Activated CD8-positive, alpha-beta memory T cell treated with anti-CD3 and anti-CD28 coated beads, Interleukin-2, amount 50 U/mL, for 4 hours (primary cell): ENCODE results near the gene FSIP1.

Experiments
- DNase-seq: peaks from one replicate; pipeline ENCODE4 v3.0.0-alpha.2; 2020

The FSIP1 gene

DNA sequence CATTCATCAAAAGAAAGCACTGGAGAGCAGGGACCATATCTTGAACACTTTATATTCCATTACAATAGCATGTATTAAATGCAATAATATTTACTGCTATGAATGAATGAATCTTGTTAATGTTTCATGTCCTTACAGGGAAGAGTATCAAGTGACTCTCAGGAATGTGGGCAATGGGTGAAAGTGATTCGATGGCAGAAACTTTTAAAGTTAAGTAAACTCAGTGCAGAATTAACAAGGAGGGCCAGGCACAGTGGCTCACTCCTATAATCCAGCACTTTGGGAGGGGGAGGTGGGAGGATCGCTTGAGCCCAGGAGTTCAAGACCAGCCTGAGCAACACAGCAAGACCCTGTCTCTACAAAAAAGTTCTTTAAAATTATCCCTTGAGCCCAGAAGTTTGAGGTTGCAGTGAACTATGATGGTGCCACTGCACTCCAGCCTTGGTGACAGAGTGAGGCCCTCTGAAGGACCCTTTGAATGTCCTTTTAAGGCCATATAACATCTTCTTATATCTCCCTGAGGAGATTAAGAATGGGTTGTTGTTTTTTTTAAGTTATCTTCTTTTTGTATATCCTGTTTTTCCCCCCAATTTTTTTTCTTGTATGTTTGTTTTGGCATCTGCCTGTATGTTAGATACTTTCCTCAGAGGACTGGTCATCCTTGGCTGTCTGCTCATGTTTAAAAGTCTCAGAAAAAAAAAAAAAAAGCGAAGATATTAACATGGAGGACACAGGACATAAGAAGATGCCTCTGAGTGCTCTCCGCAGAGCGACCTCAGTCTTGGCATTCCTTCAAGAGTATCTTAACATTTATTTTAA lies 9.6 kb upstream of the FSIP1 start:
- no peak for DNase-seq

DNA sequence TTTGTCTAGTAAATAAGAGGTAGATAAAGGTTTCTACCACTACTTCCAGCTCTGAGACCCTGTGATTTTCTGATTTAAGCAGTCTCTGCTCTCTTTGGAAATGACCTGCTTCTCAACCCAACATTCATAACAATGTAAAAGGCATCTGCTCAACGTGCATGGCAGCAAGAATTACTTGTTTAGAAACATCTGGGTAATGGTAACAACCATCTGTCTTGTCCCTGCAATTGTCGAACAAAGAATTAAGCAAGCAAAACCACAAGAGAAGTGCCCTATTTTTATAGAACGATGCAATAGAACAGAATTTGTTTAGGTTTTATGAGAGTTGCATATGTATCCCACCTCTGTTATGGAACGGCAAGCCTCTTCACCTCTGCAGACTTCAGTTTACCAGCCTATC lies 7.1 kb upstream of the FSIP1 start:
- no peak for DNase-seq

DNA sequence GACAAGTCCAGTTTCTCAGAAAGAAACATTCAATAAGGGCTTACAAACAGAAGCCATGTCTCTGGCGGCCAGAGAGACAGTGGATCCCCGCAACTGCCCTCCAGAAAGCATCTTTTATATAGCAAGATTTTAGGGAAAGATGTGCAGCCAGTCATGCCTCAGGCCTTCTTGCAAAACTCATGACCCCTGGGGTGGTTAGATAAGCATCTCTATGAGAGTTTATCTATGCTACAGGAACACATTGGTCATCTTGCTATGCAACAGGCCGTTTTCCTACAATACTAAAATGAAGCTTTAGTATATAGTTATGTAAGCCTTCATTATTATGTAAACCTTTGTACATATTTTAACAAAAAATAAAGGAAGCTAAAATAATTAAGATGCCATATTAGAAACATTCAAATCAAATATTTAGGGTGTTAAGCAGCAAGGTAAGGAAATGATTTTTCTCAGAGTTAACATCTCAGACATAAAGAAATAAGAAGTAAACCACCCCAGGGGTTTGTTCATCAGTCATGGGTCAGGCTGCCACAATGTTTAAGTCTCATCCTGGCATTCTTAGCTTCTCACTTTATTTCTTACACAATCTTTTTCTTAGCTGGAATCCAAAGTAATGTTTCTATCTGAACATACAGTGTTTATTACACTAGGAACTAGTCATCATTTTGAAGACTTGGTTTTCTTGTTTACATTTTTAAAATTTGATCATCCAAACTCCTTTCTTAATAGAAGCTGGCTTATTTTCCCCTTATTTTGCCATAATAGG lies 6.3 kb upstream of the FSIP1 start:
- no peak for DNase-seq

DNA sequence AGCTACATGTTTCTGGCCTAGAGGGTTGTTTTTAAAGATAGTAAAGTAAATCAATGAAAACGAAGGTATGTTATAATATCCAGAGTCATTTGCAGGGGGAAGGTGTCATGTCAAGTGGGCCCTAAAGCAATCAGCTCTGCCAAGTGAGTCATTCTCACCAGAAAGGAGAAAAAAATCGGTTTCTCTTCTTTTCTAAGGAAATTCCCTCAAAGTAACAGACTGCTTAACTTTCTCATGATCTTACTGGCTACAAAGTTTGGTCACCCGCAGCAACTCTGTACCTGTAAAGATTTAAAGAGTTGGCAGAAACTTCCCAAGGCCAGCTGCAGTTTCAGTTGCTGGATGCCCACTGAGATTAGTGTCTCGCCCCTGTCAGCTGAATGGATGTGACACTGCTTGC lies 5.5 kb upstream of the FSIP1 start:
- no peak for DNase-seq

DNA sequence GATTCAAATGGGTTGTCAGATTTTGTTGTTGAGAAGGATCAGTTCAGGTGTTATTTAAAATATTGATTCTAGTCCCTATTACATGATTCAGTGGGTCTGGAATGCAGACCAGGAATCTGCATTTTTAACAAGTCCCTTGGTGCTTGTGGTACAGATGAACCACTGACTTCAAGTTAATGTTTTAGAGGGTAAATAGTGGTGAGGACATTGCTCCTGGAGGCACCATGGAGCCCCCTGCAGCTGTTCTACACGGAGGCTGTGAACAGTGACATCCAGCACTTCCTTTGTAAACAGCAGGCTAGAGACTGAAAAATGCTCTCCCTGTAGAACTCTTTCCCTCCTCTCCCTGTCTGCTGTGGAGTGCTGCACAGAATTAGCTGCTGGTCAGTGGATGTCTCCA lies 4.8 kb upstream of the FSIP1 start:
- no peak for DNase-seq

DNA sequence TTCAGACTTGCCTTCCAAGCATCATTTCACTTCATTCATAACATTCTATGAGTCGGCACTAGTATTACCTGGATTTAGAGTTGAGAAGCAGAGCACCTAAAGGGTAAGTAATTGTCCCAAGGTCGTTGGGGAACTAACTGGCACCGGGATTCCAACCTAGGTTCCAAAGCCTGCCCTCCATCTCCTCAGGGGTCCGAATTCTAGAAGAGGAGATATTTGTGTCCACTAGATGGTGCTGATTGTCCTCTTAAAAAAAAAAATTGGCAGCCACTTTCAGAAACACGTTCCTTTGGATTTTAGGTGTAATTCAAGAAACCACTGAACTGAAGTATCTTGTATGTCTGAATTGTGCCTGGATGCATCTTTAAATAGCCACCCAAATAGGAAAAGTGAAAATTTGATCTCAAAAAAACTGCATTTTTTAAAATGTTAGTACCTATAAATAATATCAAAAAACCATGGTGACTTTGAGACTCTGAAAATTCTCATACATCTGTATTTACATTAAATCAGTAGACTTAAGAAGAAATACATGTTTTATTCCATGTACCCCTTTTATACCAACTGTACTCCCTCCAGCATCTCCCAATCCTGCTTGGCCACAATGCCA lies 3.9 kb upstream of the FSIP1 start:
- DNase-seq = no peak

DNA sequence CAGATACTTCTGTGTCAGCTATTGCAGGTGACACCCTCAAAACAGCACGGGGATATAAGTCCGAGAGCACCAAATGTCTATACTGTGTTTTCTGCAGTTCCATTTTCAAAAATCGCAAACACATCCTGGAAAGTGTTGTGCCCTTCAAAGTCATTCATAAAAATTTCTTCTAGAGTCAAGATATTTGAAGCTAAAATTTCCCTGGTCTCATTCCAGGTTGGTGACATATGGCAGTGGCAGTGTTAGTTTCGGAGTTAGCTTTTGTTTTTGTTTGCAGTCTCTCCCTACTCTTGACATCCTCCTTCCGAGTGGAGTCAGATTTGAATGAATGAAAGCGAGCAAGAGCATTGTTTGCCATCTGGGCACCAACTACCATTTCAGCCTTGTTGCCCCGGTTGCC lies 3.2 kb upstream of the FSIP1 start:
- DNase-seq = no peak

DNA sequence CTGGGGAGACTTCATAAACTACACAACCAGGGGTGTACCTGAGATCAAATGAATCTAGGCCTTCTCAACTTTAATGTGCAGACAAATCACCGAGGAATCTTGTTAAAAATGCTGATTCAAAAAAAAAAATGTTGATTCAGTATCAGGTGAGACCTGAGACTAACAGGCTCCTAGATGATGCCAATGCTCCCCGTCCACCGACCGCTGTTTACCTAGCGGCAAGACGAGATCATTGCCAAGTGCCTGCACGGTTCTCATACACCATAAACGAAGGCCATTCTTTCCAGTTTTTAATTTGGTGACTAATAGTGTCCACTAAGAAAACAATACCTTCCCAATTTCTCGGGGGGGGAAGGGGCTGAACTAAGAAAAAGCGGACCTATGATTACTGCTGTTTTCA lies 2.5 kb upstream of the FSIP1 start:
- DNase-seq = no peak

DNA sequence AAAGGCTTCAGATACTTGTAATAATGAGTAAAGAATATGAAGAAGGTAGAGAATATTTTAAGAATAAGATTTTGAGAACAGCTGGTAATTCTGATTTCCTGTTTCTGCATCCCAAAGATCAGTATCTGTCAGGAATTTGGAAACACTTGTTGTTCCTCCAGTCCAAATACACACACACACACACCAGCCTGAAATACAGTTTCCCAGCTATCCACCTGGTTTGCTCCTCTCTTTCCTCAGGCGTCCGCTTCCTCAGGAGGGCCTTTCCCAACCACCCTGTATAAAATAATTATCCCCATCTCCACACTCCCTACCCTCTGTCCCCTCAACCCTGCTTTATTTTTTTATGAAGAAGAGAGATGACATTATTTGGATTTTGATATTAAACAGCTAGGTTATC lies 2.0 kb upstream of the FSIP1 start:
- no peak for DNase-seq

DNA sequence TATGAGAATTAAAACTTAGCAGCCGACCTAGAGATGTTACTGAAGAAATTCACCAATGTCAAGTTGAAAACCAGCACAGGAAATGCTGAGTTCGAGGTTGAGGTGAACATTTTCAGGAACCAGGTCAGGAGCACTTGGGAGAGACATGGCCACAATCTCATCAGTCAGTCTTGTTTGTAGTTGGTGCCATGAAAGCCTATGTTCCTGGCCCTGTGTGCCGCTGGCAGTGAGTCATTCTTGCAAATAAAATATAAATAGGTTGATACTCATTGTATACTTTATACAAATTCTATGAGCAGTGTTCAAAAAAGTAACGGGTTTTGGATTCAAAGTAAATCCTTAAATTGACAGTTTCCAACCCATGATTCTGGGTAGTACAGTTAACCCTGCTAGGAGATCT lies 1.5 kb upstream of the FSIP1 start:
- DNase-seq = no peak

DNA sequence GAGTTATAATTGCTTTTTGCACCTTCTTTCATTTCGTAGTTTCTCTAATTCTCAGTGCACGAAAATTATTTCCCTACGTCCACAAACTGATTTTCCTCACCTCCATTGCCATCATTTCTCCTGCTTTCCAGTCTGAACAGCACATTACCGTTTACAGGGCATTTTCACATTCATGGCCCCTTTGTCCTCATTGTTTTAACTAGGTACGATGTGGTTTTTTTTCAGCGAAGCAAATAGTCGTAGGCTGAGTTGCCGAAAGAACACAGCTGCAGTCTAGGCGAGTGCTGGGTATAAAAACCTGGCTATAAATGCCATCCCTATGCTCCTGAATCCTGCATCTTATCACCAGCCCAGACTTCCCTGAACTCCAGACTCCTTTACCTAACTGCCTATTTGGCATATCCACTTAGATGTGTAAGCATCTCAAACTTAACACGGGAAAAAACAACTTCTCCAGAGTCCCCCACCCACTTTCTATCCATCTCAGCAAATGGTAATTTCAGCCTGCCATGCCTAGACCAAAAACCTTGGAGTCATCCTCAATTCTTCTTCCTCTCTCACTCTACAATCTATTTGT lies 691 bp upstream of the FSIP1 start:
- DNase-seq = no peak

DNA sequence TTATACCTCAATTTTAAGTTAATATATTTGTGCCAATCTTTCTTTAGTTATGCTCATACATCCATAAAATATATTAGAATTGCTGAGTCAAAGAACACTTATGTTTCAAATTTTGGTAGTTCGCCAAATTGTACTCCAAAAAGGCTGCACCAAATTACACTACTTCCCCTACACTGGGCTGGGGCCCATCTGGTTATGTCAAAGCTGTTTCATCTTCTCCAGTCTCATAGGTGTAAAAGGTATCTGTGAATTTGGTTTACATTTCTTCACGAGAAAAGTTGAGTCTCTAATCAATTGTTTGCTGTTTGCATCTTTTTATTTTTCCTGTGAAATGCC lies 706 bp downstream of the FSIP1 start:
- DNase-seq = no peak

DNA sequence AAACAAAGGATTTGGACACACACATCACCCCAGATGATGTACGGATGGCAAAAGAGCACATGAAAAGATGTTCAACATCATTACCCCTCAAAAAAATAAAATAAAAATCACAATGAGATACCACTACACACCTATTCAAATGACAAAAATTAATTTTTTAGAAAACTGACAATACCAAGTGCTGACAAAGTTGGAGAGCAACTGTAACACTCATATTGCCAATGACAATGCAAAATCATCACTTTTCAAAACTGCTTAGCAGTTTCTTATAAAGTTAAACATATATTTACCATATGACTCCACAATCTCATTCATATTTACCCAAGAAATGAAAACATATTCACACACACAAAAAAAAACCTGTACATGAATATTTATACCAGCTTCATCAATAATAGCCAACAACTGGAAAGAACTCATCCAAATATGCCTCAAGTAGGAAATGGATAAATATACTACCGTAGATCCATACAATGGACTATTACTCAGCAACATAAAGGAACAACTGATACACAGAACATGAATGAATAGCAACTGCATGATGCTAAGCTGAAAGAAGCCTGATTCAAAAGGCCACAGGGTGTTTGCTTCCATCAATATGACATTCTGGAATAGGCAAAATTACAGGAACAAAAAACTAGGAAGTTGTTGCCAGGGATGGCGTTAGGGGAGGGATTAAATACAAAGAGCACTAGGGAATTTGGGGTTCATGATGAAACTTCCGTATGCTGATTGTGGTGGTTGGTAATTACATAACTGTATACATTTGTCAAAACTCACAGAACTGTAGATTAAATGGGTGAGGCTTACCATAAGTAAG lies 1.3 kb downstream of the FSIP1 start:
- DNase-seq = no peak

DNA sequence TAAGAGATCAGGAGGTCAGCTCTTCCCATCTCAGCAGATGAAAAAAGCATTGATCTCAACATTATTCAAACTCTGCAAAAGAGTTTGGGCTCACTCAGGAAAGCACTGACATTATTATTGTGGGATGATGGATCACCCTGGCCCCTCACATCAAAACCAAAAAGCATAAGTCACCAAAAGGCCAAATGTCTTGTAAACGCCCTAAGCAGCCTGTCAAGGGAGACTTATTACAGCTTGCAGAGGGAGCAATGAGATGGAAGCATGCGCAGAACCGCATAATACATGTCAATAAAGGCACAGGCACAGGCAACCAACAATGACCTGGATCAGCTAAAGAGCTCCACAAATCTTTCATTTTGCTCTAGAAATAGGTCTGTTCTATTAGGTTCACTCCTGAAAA lies 4.6 kb downstream of the FSIP1 start:
- no peak for DNase-seq

DNA sequence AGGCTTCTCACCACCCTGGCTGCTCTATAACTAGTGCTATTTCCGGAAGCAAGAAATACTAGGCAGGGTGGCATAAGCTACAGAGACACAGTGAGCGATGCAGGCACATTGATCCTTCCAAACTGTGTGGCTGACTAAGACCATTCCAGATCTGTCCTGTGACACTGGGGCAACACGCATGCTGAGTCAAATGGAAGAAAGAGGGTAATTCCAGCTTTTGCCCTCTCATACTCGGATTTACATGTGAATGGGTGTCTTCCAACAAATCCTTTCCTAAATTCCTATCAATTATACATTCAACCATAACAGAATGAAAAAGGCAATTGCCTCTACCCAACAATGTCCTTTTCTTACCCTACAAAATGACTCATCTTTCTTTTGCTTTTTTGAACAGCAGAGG lies 5.1 kb downstream of the FSIP1 start:
- no peak for DNase-seq

DNA sequence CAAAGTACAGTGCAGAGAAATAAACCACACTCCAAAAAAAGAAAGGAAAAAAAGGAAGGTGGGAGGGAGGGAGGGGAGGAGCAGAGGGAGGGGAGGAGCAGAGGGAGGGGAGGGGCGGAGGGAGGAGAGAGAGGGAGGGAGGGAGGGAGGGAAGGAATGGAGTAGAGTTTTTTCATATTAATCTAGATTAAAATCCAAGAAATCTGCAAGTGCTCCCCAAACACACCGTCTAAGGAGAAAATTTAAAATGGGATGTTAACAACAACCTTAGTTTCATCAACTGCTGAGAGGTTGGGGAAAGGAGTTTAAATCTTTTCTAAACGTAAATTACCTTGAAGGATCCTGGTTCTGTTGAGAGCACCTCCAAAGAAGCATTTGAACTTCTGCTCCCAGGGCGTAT lies 6.6 kb downstream of the FSIP1 start:
- DNase-seq = no peak

DNA sequence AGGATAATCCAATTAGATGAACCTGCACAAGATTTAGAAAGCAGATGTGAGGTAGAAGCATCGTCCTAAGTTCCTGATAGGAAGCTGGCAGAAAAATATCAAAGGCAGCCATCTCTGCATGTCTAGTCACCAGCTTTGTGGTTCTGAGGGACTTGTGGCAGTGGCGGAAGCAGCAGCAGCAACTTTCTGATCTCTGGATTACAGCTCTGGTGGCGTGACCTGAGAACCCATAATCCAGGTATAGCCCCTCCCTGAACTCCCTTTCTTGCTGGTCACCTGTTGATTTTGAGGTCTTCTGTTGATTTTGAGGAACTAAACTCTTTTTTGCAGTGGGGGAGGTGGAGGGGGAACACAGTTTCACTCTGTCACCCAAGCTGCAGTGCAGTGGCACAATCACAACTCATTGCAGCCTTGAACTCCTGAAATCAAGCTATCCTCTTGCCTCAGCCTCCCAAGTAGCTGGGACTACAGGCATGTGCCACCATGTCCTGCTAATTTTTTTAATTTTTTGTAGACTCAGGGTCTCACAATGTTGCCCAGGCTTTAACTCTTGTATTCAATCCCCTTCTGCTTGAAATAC lies 7.9 kb downstream of the FSIP1 start:
- DNase-seq = no peak

DNA sequence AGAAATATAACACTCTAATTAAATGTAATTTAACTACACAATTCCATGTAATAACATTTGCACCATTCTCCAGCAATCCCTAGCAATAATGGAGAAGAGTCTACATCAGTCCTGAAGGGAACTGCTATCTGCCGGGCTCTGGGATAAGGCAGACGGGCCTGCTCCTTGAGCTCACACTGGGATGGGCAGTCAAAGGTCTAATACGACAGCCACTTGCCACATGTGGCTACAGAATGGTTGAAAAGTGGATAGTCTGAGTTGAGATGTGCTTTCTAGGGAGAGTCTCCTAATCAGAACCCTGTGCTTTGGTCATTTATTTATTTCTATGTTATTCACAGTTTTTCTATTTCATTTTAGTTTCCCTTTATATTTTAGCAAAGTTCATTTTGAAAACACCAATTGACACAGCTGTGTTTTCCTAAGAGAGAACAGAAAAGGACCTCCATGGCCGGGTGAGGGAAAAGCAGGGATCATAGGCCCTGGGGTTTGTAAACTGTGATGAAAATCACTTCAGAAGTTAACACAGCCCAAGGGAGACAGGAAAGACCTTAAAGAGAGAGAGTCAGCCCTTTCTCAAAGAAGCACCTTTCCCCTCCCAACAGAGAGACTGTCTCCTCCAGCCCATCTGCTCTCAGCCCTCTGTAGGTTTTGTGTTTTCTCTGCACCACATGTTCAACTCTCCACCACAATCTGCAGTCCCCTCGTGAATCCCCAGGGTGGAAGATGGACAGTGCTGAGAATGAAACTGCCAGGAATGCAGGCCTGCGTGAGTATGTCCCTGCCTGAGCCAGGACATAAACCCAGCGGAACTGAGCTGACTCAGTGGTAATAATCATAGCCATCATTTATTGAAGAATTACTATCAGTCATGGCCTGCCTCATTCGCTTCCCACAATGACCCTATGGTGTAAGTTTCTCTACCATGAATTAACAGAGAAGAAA lies 11.6 kb downstream of the FSIP1 start:
- no peak for DNase-seq

DNA sequence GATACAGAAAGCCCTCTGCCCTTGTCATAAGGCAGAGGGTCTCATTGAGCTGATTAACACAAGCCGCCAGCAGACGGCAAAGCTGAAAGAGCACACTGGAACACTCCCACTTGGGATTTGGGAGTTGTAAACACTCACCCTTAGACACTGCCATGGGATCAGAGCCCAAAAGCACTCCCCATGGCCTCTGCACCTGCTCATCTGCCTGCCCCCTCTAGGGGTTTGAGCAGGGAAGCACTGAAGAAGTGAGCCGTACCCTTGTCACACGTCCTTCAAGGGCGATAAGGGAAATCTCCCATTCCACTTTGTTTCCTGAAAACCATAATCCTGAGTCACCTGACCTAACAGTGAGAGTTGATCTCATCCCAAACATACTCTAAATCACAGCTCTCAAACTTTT lies 14.7 kb downstream of the FSIP1 start:
- DNase-seq = no peak

DNA sequence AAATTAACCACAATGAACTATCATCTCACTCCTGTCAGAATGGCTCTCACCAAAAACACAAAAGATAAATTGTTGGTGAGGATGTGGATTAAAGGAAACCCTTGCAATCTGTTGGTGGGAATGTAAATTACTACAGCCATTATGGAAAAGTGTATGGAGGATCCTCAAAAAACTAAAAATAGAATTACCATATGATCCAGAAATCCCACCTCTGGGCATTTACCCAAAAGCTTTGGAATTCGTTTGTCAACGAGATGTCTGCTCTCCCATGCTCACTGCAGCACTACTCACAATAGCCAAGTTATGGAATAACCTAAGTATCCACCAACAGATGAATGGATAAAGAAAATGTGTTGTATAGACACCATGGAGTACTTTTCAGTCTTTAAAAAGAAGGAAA lies 21.6 kb downstream of the FSIP1 start:
- no peak for DNase-seq

DNA sequence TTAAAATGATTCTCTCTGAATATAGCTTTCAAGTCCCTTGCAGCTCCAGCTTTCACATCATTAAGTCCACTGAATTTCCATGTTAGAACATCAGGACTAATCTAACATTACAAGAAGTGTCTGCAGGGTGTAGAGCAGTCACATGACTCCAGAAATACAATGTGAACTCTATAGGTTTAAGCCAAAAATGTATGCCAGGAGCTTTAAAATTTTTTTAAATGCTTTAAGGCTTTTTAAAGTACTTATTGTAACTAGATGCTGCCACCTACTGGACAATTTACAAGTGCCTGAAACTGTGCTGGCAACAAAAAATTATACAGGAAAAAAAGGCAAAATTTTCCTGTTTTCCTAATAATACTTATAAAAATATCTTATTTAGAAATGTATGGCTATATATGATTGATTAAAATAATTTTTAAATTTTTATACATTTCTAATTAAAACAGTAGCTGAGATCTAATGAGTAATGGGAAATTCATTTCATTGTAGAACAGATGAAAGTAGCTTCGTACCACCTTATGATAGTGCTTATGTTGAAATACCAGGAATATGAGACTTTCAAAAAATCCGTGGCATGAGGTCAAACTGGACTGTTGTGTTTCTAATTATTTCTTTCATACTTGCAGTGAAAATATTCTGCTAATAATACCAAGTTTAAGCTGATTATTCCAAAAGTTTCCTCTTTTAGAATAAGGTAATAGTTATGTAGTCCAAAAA lies 25.7 kb downstream of the FSIP1 start:
- DNase-seq = no peak
